K562 (cell line): ENCODE results near the gene CDYL. TPM values are rescaled to one million over a fixed set of nuclear protein-coding genes. Genes with fewer than 3 reads are reported as not detected.

Source experiments
- ATF7 ChIP-seq: fragments of 450-650 bp; IDR thresholded peaks from 2 replicates; pipeline ENCODE4 v1.7.1; 2014; ENCODE audit warnings: mild to moderate bottlenecking, moderate library complexity
- CBFA2T2 ChIP-seq: fragments of 450-650 bp; conservative IDR thresholded peaks from 2 replicates; pipeline ENCODE4 v1.6.1; 2017; ENCODE audit warnings: mild to moderate bottlenecking
- CCNT2 ChIP-seq: IDR thresholded peaks from 2 replicates; pipeline ENCODE4 v1.6.1; 2011; ENCODE audit warnings: borderline replicate concordance, low read depth, mild to moderate bottlenecking, moderate library complexity, mixed read lengths, low read length; ENCODE audit not compliant: insufficient read length; ENCODE audit errors: extremely low read depth
- CEBPG ChIP-seq, 3 experiments: fragments of 200-800 bp in 1 of 3; sonication (Bioruptor generic) in 1 of 3; sonication (generic) in 1 of 3; formaldehyde crosslinking in 1 of 3; IDR thresholded peaks in 2 of 3; conservative IDR thresholded peaks in 1 of 3; 2 replicates each; pipeline versions ENCODE4 v1.6.1 to v1.8.0; 2016 to 2022; ENCODE audit warnings: missing compliant biosample characterization in 2 of 3, missing genetic modification characterization in 2 of 3, mild to moderate bottlenecking in 1 of 3, missing genetic modification reagents in 1 of 3
- DDX20 ChIP-seq: fragments of 450-650 bp; IDR thresholded peaks from 2 replicates; pipeline ENCODE4 v1.6.1; 2016; ENCODE audit warnings: missing genetic modification characterization, low read depth, mild to moderate bottlenecking, missing compliant biosample characterization, moderate library complexity
- E2F8 ChIP-seq: fragments of 450-650 bp; IDR thresholded peaks from 2 replicates; pipeline ENCODE4 v1.7.1; 2018; ENCODE audit warnings: mild to moderate bottlenecking, low read depth; ENCODE audit not compliant: partially characterized antibody
- HMGN3 ChIP-seq: IDR thresholded peaks from 2 replicates; pipeline ENCODE4 v1.6.1; 2011; ENCODE audit warnings: borderline replicate concordance, low read depth, mild to moderate bottlenecking, mixed read lengths, low read length; ENCODE audit not compliant: insufficient read length; ENCODE audit errors: extremely low read depth
- ID3 ChIP-seq, 2 experiments: fragments of 250-450 bp in 1 of 2; fragments of 450-650 bp in 1 of 2; sonication (Bioruptor Pico) in 1 of 2; IDR thresholded peaks; 2 replicates each; pipeline versions ENCODE4 v1.6.1 to v1.8.0; 2016 to 2021; ENCODE audit warnings: mild to moderate bottlenecking in 2 of 2, moderate library complexity in 2 of 2, missing compliant biosample characterization in 1 of 2, missing genetic modification characterization in 1 of 2
- NCOR1 ChIP-seq: fragments of 450-650 bp; IDR thresholded peaks from 2 replicates; pipeline ENCODE4 v1.6.1; 2016; ENCODE audit warnings: mild to moderate bottlenecking, moderate library complexity
- ZBTB40 ChIP-seq, 2 experiments: fragments of 450-650 bp in 1 of 2; sonication (generic) in 1 of 2; formaldehyde crosslinking in 1 of 2; IDR thresholded peaks; 2 replicates each; pipeline versions ENCODE4 v1.7.1 to v1.9.0; 2016 to 2022; ENCODE audit warnings: inconsistent platforms in 1 of 2, mild to moderate bottlenecking in 1 of 2, missing genetic modification reagents in 1 of 2
- polyA plus RNA-seq, 8 experiments: library from polyadenylated mRNA; depleted of rRNA in 4 of 8; stranded (reverse) in 5 of 8; unstranded in 3 of 8; fragments of >200 nt; fragmentation: Nextera tagmentation in 2 of 8; fragmentation: Illumina TruSeq in 1 of 8; extraction: Ambion mirVana in 2 of 8; extraction: Trizol in 1 of 8; gene quantifications; 2 replicates each; pipeline versions ENCODE4 v1.2.1 to v1.2.3, GENCODE V29; 2011 to 2014; ENCODE audit warnings: inconsistent platforms in 1 of 8, missing spikeins in 1 of 8
- total RNA-seq, 7 experiments: library from RNA; depleted of rRNA in 6 of 7; stranded (reverse); fragments of >200 nt in 6 of 7; fragmentation: Illumina TruSeq in 2 of 7; extraction: Trizol in 2 of 7; gene quantifications; 2 replicates each; pipeline versions ENCODE4 v1.2.1 to v1.2.3, GENCODE V29; 2011 to 2021; ENCODE audit warnings: low replicate concordance in 1 of 7
- TF ChIP-seq, protein P1 (sequence below), 2 experiments: fragments of 450-650 bp in 1 of 2; sonication (generic) in 1 of 2; formaldehyde crosslinking in 1 of 2; IDR thresholded peaks in 1 of 2; conservative IDR thresholded peaks in 1 of 2; 2 replicates each; pipeline versions ENCODE4 v1.6.1 to v1.8.1; 2016 to 2023; ENCODE audit warnings: mild to moderate bottlenecking in 2 of 2, moderate library complexity in 2 of 2, inconsistent platforms in 1 of 2, missing genetic modification reagents in 1 of 2

Gene CDYL
- total and polyA plus RNA-seq, 9 of the 15 experiments (the other 6 are each of a cell fraction or from before 2014, with no cell fraction given), result 8.1 to 45.8 (median 40.8) TPM

DNA sequence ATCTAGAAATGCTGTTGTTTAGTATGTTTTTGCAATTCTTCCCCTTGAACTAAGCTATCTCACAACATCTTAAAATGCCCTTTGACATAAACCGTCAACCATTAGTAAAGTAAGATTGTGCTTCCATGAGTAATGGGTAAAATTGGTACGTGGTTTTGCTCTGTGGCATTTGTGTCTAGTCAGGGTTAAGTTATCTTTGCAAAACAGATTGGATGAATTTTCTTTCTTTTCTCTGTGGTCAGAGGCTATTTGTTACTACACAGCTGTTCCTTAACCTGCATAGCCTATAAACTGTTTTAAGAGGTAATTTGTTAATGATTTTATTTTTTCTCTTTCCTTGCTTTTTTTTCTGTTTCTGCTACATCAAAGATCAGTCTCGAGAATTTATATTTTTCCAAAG, 152.2 kb downstream of the CDYL start (continued):
- TF ChIP-seq CEBPG (CRISPR knock-in tag; IDR thresholded peaks at IDR 0.05) (no peak), CEBPG (tag; conservative IDR thresholded peaks at IDR 0.05 in 1 of 2, IDR thresholded peaks at IDR 0.05 in 1 of 2) (0 out of 4 replicates have a peak, but pooled peaks of 1 of the 2 experiments have one; percentile 17), NCOR1 (peak; percentile 96), HMGN3 (no peak), ID3 (CRISPR knock-in tag; IDR thresholded peaks at IDR 0.05) (no peak), ID3 (tag; IDR thresholded peaks at IDR 0.05) (peak; percentile 67; the same call in 1 of the 2 replicates), DDX20 (tag) (no peak), CCNT2 (peak; percentile 91), ATF7 (peak; percentile 53), CBFA2T2 (peak; percentile 95), ZBTB40 (IDR thresholded peaks at IDR 0.05) (peak; percentile 28; the same call in 1 of the 2 replicates), ZBTB40 (CRISPR knock-in tag; IDR thresholded peaks at IDR 0.05) (no peak), E2F8 (peak; percentile 54)
- TF ChIP-seq, protein P1, sequence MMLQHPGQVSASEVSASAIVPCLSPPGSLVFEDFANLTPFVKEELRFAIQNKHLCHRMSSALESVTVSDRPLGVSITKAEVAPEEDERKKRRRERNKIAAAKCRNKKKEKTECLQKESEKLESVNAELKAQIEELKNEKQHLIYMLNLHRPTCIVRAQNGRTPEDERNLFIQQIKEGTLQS (IDR thresholded peaks at IDR 0.05), result peak; percentile 76
- TF ChIP-seq, protein P1 (CRISPR knock-in tag; conservative IDR thresholded peaks at IDR 0.05), result no peak
